IMR-90 (cell line): ENCODE results near the gene MICAL3. TPM values are rescaled to one million over a fixed set of nuclear protein-coding genes. Genes with fewer than 3 reads are reported as not detected.

Source experiments
- ATAC-seq: fragments of 200-7000 bp; cut with Tn5 transposase; 2 replicates; pipeline ENCODE4 v1.9.1; 2020; ENCODE audit warnings: low read depth, mild to moderate bottlenecking, moderate library complexity
- BruUV-seq: library from RNA; stranded (reverse); fragments of 400-500 nt; replicated peaks from 2 replicates; lab custom pipeline; 2021; lab: Mats Ljungman, UMichigan
- CTCF ChIA-PET: fragments of 300-600 bp; formaldehyde crosslinking; extraction: SDS; loops from one replicate; lab custom pipeline; 2021; ENCODE audit warnings: antibody characterized with exemption; lab: Yijun Ruan, JAX
- POLR2A ChIA-PET: fragments of 300-600 bp; sonication (Branson Sonifier 250); formaldehyde crosslinking; loops from one replicate; lab custom pipeline; 2022; ENCODE audit warnings: antibody characterized with exemption; ENCODE audit not compliant: unreplicated experiment; lab: Charles Lee
- DNase-seq: peaks from one replicate; pipeline ENCODE4 v3.0.0; 2013
- H2AFZ ChIP-seq: replicated peaks from 2 replicates; pipeline ENCODE3; 2013; ENCODE audit warnings: low read length, mild to moderate bottlenecking; ENCODE audit not compliant: poor library complexity
- H2AK5ac ChIP-seq: 2 replicates; pipeline ENCODE4 v1.6.1; 2013; ENCODE audit warnings: low read depth, low read length, inconsistent platforms
- H2AK9ac ChIP-seq: replicated peaks from 2 replicates; pipeline ENCODE3; 2013; ENCODE audit warnings: mild to moderate bottlenecking, low read depth, low read length, moderate library complexity; ENCODE audit not compliant: poor library complexity
- H2BK120ac ChIP-seq: 2 replicates; pipeline ENCODE4 v1.6.1; 2013; ENCODE audit warnings: low read depth, low read length, inconsistent platforms
- H2BK15ac ChIP-seq: 3 replicates; pipeline ENCODE4 v1.6.1; 2013; ENCODE audit warnings: low read depth, low read length, inconsistent platforms
- H2BK20ac ChIP-seq: 2 replicates; pipeline ENCODE4 v1.6.1; 2013; ENCODE audit warnings: low read depth, mild to moderate bottlenecking, inconsistent platforms, low read length, moderate library complexity
- H2BK5ac ChIP-seq: 2 replicates; pipeline ENCODE4 v1.6.1; 2013; ENCODE audit warnings: mild to moderate bottlenecking, low read depth, low read length, inconsistent platforms; ENCODE audit not compliant: poor library complexity, severe bottlenecking
- H3K14ac ChIP-seq: replicated peaks from 2 replicates; pipeline ENCODE4 v1.6.1; 2013; ENCODE audit warnings: low read depth, low read length, inconsistent platforms
- H3K18ac ChIP-seq: 2 replicates; pipeline ENCODE4 v1.6.1; 2013; ENCODE audit warnings: low read depth, low read length, control low read depth
- H3K23ac ChIP-seq: 2 replicates; pipeline ENCODE4 v1.6.1; 2013; ENCODE audit warnings: low read depth, low read length, inconsistent platforms
- H3K27ac ChIP-seq: 2 replicates; pipeline ENCODE4 v1.5.1; 2013; ENCODE audit warnings: mild to moderate bottlenecking, control low read depth, low read length; ENCODE audit not compliant: insufficient read depth
- H3K27me3 ChIP-seq: 2 replicates; pipeline ENCODE4 v1.6.1; 2013; ENCODE audit warnings: low read length; ENCODE audit not compliant: control insufficient read depth, insufficient read depth
- H3K36me3 ChIP-seq: 2 replicates; pipeline ENCODE4 v1.6.1; 2013; ENCODE audit warnings: low read length, mixed read lengths; ENCODE audit not compliant: control insufficient read depth, insufficient read depth
- H3K4ac ChIP-seq: 2 replicates; pipeline ENCODE4 v1.6.1; 2013; ENCODE audit warnings: low read depth, low read length, inconsistent platforms
- H3K4me1 ChIP-seq: 2 replicates; pipeline ENCODE4 v1.6.1; 2013; ENCODE audit warnings: low read length, mixed read lengths; ENCODE audit not compliant: control insufficient read depth, insufficient read depth
- H3K4me2 ChIP-seq: 2 replicates; pipeline ENCODE4 v1.6.1; 2013; ENCODE audit warnings: low read depth, mild to moderate bottlenecking, control low read depth, low read length, moderate library complexity
- H3K4me3 ChIP-seq: 2 replicates; pipeline ENCODE4 v1.5.1; 2013; ENCODE audit warnings: low read depth, mild to moderate bottlenecking, control low read depth, low read length, moderate library complexity; ENCODE audit not compliant: insufficient read depth
- H3K56ac ChIP-seq: 2 replicates; pipeline ENCODE4 v1.6.1; 2013; ENCODE audit warnings: low read length, inconsistent platforms; ENCODE audit not compliant: insufficient read depth; ENCODE audit errors: extremely low read depth
- H3K79me1 ChIP-seq, 2 experiments: 2 replicates each; pipeline ENCODE4 v1.6.1; 2013; ENCODE audit warnings: low read length in 2 of 2, inconsistent platforms in 1 of 2, low read depth in 1 of 2
- H3K9ac ChIP-seq: 2 replicates; pipeline ENCODE4 v1.6.1; 2013; ENCODE audit warnings: low read depth, low read length, control low read depth
- H3K9me1 ChIP-seq: 2 replicates; pipeline ENCODE4 v1.6.1; 2013; ENCODE audit warnings: low read length, inconsistent platforms; ENCODE audit not compliant: insufficient read depth
- H3K9me3 ChIP-seq: 2 replicates; pipeline ENCODE4 v1.6.1; 2013; ENCODE audit warnings: low read length; ENCODE audit not compliant: control insufficient read depth, insufficient read depth
- H4K20me1 ChIP-seq: 2 replicates; pipeline ENCODE4 v1.6.1; 2013; ENCODE audit warnings: low read length, inconsistent platforms; ENCODE audit not compliant: insufficient read depth
- H4K5ac ChIP-seq: 2 replicates; pipeline ENCODE4 v1.6.1; 2013; ENCODE audit warnings: mild to moderate bottlenecking, low read depth, low read length, control low read depth
- H4K8ac ChIP-seq, 2 experiments: 2 replicates each; pipeline ENCODE4 v1.6.1; 2013; ENCODE audit warnings: low read depth in 2 of 2, low read length in 2 of 2, control low read depth in 1 of 2, inconsistent platforms in 1 of 2
- H4K91ac ChIP-seq: 2 replicates; pipeline ENCODE4 v1.6.1; 2013; ENCODE audit warnings: low read depth, low read length, inconsistent platforms; ENCODE audit not compliant: insufficient read depth
- MXI1 ChIP-seq: IDR thresholded peaks from 2 replicates; pipeline ENCODE4 v1.6.1; 2012; ENCODE audit warnings: low read depth, mild to moderate bottlenecking, low read length, moderate library complexity, borderline replicate concordance
- RAD21 ChIP-seq: IDR thresholded peaks from 2 replicates; pipeline ENCODE4 v1.6.1; 2012; ENCODE audit warnings: low read length, improper control_type of control experiment
- WGBS, 2 experiments: methylation state at CpG; one replicate each; pipeline versions ENCODE4 v1.1.5 to v1.1.7; 2013; ENCODE audit warnings: missing lambda C conversion rate in 2 of 2; ENCODE audit not compliant: insufficient read length in 1 of 2; ENCODE audit errors: extremely low coverage in 2 of 2; 5-methylcytosine and 5-hydroxymethylcytosine counted together
- dilution Hi-C: fragments of 300-500 bp; cut with HindIII; formaldehyde crosslinking; loops from one replicate; pipeline ENCODE4 v1.14.3; 2018; ENCODE audit warnings: low sequenced_read_pairs; ENCODE audit not compliant: unreplicated experiment
- in situ Hi-C: fragments of 300-500 bp; cut with MboI; formaldehyde crosslinking; loops from 3 replicates; pipeline ENCODE4 v1.14.3; 2019; ENCODE audit warnings: low sequenced_read_pairs, inconsistent platforms, mixed read lengths
- intact Hi-C: fragments of 100-400 bp; cut with micrococcal nuclease; formaldehyde crosslinking; loops from 2 replicates; pipeline ENCODE4 v1.10.0; 2022
- polyA plus RNA-seq, 3 experiments: library from polyadenylated mRNA; depleted of rRNA; stranded (reverse); fragments of >200 nt; gene quantifications; 2 replicates each; pipeline ENCODE4 v1.2.3, GENCODE V29; 2012; ENCODE audit warnings: low replicate concordance in 1 of 3
- total RNA-seq: library from RNA; depleted of rRNA; stranded (reverse); fragments of >200 nt; gene quantifications from 2 replicates; pipeline ENCODE4 v1.2.3, GENCODE V29; 2012

Gene MICAL3
- total and polyA plus RNA-seq, 2 of the 4 experiments (the other 2 are of a cell fraction) = 17.6 to 26.8 TPM

DNA sequence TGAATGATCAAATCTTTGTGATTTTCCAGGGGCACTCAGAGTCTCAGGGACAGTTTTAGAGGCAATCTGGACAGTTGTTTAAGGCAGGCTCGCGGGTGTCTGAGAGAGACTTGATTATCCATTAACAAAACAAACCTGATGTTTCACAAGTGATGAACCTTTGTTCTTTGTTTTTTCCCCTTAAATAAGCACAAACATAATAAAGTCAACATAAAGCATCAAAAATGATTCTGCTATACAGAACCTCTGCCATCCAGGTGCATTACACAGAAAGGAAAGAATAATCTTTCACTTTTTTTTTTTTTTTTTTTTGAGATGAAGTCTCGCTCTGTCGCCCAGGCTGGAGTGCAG is 263.2 kb downstream of the MICAL3 start:
- no peak overlapping the region for H2BK120ac ChIP-seq
- no peak overlapping the region for H3K18ac ChIP-seq
- H3K27ac ChIP-seq = no peak overlapping the region
- no peak overlapping the region for H3K56ac ChIP-seq
- DNase-seq (no peak), ATAC-seq (no peak)
- no peak overlapping the region for H3K14ac ChIP-seq
- H3K4me1 ChIP-seq = peaks cover 2% of the 10 kb centered on the region; the same call in 1 of the 2 replicates
- H4K8ac ChIP-seq = no peak overlapping the region
- H2BK15ac ChIP-seq = no peak overlapping the region
- peaks cover 27 to 36% of the 10 kb centered on the region in 2 experiments for H3K79me1 ChIP-seq
- intact Hi-C loops (no loop called here), in situ Hi-C loops (no loop called here), dilution Hi-C loops (no loop called here)
- ChIA-PET POLR2A (no interaction called here), CTCF (no interaction called here)
- no peak overlapping the region for H4K91ac ChIP-seq
- no peak overlapping the region for H2AFZ ChIP-seq
- no TSS peak for BruUV-seq
- no peak overlapping the region for H3K4me3 ChIP-seq
- H2AK5ac ChIP-seq = no peak overlapping the region
- no peak overlapping the region for H3K23ac ChIP-seq
- H3K4me2 ChIP-seq = no peak overlapping the region
- H2BK20ac ChIP-seq = no peak overlapping the region
- no peaks in the 10 kb centered on the region for H3K27me3 ChIP-seq
- TF ChIP-seq MXI1 (no peak), RAD21 (no peak)
- no peaks in the 10 kb centered on the region for H3K36me3 ChIP-seq
- no peak overlapping the region for H3K4ac ChIP-seq
- H4K20me1 ChIP-seq = peaks cover 25% of the 10 kb centered on the region
- no peak overlapping the region for H4K5ac ChIP-seq
- H2AK9ac ChIP-seq = no peak overlapping the region
- no peaks in the 10 kb centered on the region for H3K9me3 ChIP-seq
- H2BK5ac ChIP-seq = no peak overlapping the region
- no peaks in the 10 kb centered on the region; the same call in 1 of the 2 replicates for H3K9me1 ChIP-seq
- H3K9ac ChIP-seq = no peak overlapping the region
- WGBS, 2 experiments = no CpG with 5 or more reads among the region's 4 CpGs
